HepG2 (cell line): Measurements from ENCODE around the gene MEF2D. TPM values are rescaled to one million over a fixed set of nuclear protein-coding genes. Genes with fewer than 3 reads are reported as not detected.

ENCODE experiments used
- CBX2 ChIP-seq, 2 experiments: fragments of 200-600 bp in 1 of 2; sonication (generic); formaldehyde crosslinking in 1 of 2; IDR thresholded peaks; 2 replicates each; pipeline versions ENCODE4 v1.7.0 to v1.8.1; 2018 to 2022; ENCODE audit warnings: low read depth in 2 of 2, low read length in 1 of 2, mild to moderate bottlenecking in 1 of 2, missing genetic modification reagents in 1 of 2
- KDM5A ChIP-seq: fragments of 200-600 bp; sonication (generic); IDR thresholded peaks from 2 replicates; pipeline ENCODE4 v1.7.0; 2018; ENCODE audit warnings: antibody characterized with exemption, mild to moderate bottlenecking, low read length, borderline replicate concordance
- POGK ChIP-seq: sonication (generic); formaldehyde crosslinking; conservative IDR thresholded peaks from 2 replicates; pipeline ENCODE4 v1.8.0; 2022; ENCODE audit warnings: mild to moderate bottlenecking, moderate library complexity, missing genetic modification reagents
- SCMH1 ChIP-seq: sonication (generic); formaldehyde crosslinking; IDR thresholded peaks from 2 replicates; pipeline ENCODE4 v1.9.0; 2021; ENCODE audit warnings: missing genetic modification reagents, mild to moderate bottlenecking, borderline replicate concordance
- SOX5 ChIP-seq: IDR thresholded peaks from 2 replicates; pipeline ENCODE4 v1.6.1; 2016; ENCODE audit warnings: borderline replicate concordance
- TEAD3 ChIP-seq: optimal IDR thresholded peaks from 2 replicates; pipeline ENCODE3; 2016; ENCODE audit warnings: borderline replicate concordance
- ZNF530 ChIP-seq: sonication (generic); formaldehyde crosslinking; IDR thresholded peaks from 2 replicates; pipeline ENCODE4 v1.5.0; 2020; ENCODE audit warnings: low read depth, mild to moderate bottlenecking, missing genetic modification reagents
- ZNF547 ChIP-seq: sonication (generic); formaldehyde crosslinking; IDR thresholded peaks from 2 replicates; pipeline ENCODE4 v1.5.1; 2020; ENCODE audit warnings: mild to moderate bottlenecking, missing genetic modification reagents
- ZNF7 ChIP-seq: IDR thresholded peaks from 2 replicates; pipeline ENCODE4 v1.6.1; 2016; ENCODE audit warnings: missing biosample characterization, missing genetic modification reagents
- ZSCAN21 ChIP-seq: sonication (generic); formaldehyde crosslinking; IDR thresholded peaks from 2 replicates; pipeline ENCODE4 v1.8.0; 2022; ENCODE audit warnings: mild to moderate bottlenecking, missing genetic modification reagents, moderate library complexity, borderline replicate concordance
- polyA plus RNA-seq, 8 experiments: library from polyadenylated mRNA; depleted of rRNA in 3 of 8; stranded (reverse) in 7 of 8; unstranded in 1 of 8; fragments of >200 nt; fragmentation: Illumina TruSeq in 4 of 8; extraction: Trizol in 4 of 8; gene quantifications; 2 replicates each; pipeline versions ENCODE4 v1.2.1 to v1.2.3, GENCODE V29; 2011 to 2016; ENCODE audit warnings: low read depth in 4 of 8, missing spikeins in 1 of 8, mixed read lengths in 1 of 8; ENCODE audit not compliant: insufficient read depth in 1 of 8
- total RNA-seq, 5 experiments: library from RNA; depleted of rRNA; stranded (reverse); fragments of >200 nt; fragmentation: Illumina TruSeq; extraction: Trizol; gene quantifications; 2 replicates each; pipeline ENCODE4 v1.2.3, GENCODE V29; 2016; ENCODE audit warnings: low read depth in 1 of 5
- TF ChIP-seq, protein P1 (sequence below): sonication (generic); formaldehyde crosslinking; IDR thresholded peaks from 2 replicates; pipeline ENCODE4 v1.4.0; 2020; ENCODE audit warnings: missing genetic modification reagents
- TF ChIP-seq, protein P2 (sequence below): sonication (generic); formaldehyde crosslinking; IDR thresholded peaks from 2 replicates; pipeline ENCODE4 v1.4.0; 2020; ENCODE audit warnings: missing genetic modification reagents, mild to moderate bottlenecking, borderline replicate concordance
- TF ChIP-seq, protein P3 (sequence below): sonication (generic); formaldehyde crosslinking; IDR thresholded peaks from 2 replicates; pipeline ENCODE4 v1.4.0; 2020; ENCODE audit warnings: missing genetic modification reagents

Gene MEF2D
- total and polyA plus RNA-seq, 2 of the 13 experiments (the other 11 are each of a cell fraction or from before 2014, with no cell fraction given) = 1.6 to 3.9 TPM

DNA sequence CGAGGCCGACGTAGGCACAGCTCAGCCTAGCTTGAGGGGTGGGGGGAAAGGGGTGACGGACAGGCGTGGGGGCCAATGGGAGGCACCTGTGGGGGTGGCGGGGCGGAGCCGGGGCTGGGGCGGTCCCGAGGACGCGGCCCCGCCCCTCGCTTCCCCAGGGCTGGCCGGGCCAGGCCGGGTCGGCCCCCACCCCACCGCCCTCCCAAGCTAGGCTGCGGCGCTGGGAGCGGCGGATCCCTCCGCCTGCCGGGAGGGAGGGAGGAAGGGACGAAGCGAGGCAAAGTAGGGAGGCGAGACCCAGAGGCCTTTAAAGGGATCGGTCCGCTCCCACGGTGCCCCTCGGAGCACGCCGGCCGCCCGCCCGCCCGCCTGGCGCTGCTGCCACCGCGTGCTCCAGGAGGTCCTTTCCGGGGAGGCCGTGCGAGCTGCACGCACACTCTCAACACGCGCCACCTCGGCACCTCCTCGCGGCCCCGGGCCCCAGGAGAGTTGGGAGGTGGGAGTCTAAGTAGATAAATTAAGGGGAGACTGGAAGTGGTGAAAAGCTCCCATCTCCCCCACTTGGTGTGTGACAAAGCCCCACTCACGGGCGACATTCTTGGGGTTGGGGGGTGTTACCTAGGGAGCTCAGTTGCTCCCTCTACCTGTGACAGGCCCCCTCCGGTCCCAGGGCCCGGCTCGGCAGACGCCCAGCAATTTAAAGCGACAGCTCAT lies 375 bp upstream of the MEF2D start (continued):
- TF ChIP-seq, protein P1, sequence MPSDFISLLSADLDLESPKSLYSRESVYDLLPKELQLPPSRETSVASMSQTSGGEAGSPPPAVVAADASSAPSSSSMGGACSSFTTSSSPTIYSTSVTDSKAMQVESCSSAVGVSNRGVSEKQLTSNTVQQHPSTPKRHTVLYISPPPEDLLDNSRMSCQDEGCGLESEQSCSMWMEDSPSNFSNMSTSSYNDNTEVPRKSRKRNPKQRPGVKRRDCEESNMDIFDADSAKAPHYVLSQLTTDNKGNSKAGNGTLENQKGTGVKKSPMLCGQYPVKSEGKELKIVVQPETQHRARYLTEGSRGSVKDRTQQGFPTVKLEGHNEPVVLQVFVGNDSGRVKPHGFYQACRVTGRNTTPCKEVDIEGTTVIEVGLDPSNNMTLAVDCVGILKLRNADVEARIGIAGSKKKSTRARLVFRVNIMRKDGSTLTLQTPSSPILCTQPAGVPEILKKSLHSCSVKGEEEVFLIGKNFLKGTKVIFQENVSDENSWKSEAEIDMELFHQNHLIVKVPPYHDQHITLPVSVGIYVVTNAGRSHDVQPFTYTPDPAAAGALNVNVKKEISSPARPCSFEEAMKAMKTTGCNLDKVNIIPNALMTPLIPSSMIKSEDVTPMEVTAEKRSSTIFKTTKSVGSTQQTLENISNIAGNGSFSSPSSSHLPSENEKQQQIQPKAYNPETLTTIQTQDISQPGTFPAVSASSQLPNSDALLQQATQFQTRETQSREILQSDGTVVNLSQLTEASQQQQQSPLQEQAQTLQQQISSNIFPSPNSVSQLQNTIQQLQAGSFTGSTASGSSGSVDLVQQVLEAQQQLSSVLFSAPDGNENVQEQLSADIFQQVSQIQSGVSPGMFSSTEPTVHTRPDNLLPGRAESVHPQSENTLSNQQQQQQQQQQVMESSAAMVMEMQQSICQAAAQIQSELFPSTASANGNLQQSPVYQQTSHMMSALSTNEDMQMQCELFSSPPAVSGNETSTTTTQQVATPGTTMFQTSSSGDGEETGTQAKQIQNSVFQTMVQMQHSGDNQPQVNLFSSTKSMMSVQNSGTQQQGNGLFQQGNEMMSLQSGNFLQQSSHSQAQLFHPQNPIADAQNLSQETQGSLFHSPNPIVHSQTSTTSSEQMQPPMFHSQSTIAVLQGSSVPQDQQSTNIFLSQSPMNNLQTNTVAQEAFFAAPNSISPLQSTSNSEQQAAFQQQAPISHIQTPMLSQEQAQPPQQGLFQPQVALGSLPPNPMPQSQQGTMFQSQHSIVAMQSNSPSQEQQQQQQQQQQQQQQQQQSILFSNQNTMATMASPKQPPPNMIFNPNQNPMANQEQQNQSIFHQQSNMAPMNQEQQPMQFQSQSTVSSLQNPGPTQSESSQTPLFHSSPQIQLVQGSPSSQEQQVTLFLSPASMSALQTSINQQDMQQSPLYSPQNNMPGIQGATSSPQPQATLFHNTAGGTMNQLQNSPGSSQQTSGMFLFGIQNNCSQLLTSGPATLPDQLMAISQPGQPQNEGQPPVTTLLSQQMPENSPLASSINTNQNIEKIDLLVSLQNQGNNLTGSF (CRISPR knock-in tag) = peak; percentile 74; the same call in 1 of the 2 replicates
- TF ChIP-seq SCMH1 (CRISPR knock-in tag) = no peak
- no peak; the same call in 1 of the 2 replicates for TF ChIP-seq SOX5
- TF ChIP-seq ZSCAN21 (CRISPR knock-in tag) = peak; percentile 80; the same call in 1 of the 2 replicates
- peak; percentile 82; the same call in 1 of the 2 replicates for TF ChIP-seq POGK (CRISPR knock-in tag)
- TF ChIP-seq, protein P2, sequence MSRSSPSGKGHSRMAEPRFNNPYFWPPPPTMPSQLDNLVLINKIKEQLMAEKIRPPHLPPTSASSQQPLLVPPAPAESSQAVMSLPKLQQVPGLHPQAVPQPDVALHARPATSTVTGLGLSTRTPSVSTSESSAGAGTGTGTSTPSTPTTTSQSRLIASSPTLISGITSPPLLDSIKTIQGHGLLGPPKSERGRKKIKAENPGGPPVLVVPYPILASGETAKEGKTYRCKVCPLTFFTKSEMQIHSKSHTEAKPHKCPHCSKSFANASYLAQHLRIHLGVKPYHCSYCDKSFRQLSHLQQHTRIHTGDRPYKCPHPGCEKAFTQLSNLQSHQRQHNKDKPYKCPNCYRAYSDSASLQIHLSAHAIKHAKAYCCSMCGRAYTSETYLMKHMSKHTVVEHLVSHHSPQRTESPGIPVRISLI (CRISPR knock-in tag) = no peak
- TF ChIP-seq ZNF547 (CRISPR knock-in tag) = peak; percentile 83; the same call in 1 of the 2 replicates
- 0 out of 2 replicates have a peak, but pooled peaks have one; percentile 70 for TF ChIP-seq ZNF530 (CRISPR knock-in tag)
- no peak for TF ChIP-seq KDM5A
- no peak for TF ChIP-seq ZNF7 (CRISPR knock-in tag)
- TF ChIP-seq CBX2 (IDR thresholded peaks at IDR 0.05; ENCODE audit: low read depth, low read length) = no peak
- no peak for TF ChIP-seq CBX2 (CRISPR knock-in tag; IDR thresholded peaks at IDR 0.05; ENCODE audit: low read depth)
- TF ChIP-seq TEAD3 (CRISPR knock-in tag) = peak; percentile 27
- TF ChIP-seq, protein P3, sequence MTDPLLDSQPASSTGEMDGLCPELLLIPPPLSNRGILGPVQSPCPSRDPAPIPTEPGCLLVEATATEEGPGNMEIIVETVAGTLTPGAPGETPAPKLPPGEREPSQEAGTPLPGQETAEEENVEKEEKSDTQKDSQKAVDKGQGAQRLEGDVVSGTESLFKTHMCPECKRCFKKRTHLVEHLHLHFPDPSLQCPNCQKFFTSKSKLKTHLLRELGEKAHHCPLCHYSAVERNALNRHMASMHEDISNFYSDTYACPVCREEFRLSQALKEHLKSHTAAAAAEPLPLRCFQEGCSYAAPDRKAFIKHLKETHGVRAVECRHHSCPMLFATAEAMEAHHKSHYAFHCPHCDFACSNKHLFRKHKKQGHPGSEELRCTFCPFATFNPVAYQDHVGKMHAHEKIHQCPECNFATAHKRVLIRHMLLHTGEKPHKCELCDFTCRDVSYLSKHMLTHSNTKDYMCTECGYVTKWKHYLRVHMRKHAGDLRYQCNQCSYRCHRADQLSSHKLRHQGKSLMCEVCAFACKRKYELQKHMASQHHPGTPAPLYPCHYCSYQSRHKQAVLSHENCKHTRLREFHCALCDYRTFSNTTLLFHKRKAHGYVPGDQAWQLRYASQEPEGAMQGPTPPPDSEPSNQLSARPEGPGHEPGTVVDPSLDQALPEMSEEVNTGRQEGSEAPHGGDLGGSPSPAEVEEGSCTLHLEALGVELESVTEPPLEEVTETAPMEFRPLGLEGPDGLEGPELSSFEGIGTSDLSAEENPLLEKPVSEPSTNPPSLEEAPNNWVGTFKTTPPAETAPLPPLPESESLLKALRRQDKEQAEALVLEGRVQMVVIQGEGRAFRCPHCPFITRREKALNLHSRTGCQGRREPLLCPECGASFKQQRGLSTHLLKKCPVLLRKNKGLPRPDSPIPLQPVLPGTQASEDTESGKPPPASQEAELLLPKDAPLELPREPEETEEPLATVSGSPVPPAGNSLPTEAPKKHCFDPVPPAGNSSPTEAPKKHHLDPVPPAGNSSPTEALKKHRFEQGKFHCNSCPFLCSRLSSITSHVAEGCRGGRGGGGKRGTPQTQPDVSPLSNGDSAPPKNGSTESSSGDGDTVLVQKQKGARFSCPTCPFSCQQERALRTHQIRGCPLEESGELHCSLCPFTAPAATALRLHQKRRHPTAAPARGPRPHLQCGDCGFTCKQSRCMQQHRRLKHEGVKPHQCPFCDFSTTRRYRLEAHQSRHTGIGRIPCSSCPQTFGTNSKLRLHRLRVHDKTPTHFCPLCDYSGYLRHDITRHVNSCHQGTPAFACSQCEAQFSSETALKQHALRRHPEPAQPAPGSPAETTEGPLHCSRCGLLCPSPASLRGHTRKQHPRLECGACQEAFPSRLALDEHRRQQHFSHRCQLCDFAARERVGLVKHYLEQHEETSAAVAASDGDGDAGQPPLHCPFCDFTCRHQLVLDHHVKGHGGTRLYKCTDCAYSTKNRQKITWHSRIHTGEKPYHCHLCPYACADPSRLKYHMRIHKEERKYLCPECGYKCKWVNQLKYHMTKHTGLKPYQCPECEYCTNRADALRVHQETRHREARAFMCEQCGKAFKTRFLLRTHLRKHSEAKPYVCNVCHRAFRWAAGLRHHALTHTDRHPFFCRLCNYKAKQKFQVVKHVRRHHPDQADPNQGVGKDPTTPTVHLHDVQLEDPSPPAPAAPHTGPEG = peak; percentile 99
